Renal pelvis (tissue), 12 donors: Measurements from ENCODE around the gene SERINC1. TPM values are rescaled to one million over a fixed set of nuclear protein-coding genes. Genes with fewer than 3 reads are reported as not detected.
"Not testable (repeated sequence)": the region's sequence is repeated elsewhere in the genome, so short reads cannot be mapped to it uniquely, and the experiment has no call there.

Experiments
- DNase-seq: peaks from one replicate; pipeline ENCODE4 v3.0.0-alpha.2; 2013
- long read RNA-seq, 16 experiments: transcript quantifications; one replicate each; lab custom pipeline, GENCODE V29; 2026
- polyA plus RNA-seq, 3 donors: library from polyadenylated mRNA; unstranded; fragments of 120-200 nt; gene quantifications; one replicate each; pipeline ENCODE4 v1.2.1, GENCODE V29; 2013; ENCODE audit not compliant: insufficient read length in 3 of 3

Gene SERINC1
- polyA plus RNA-seq: 100 to 1,000 TPM; 171 to 212 (median 182) TPM
- long read RNA-seq, donor 1, transcript SERINC1-201 (10 exons, 3,137 nt): major isoform, 49 of 59 reads
- long read RNA-seq, donor 1, partial matches to known transcripts: 10 of 59 reads
- long read RNA-seq, donor 1, other reads (novel, unspliced or antisense): 0 of 59 reads
- long read RNA-seq, donor 2, transcript SERINC1-201 (10 exons, 3,137 nt): major isoform, 48 of 67 reads
- long read RNA-seq, donor 2, partial matches to known transcripts: 19 of 67 reads
- long read RNA-seq, donor 2, other reads (novel, unspliced or antisense): 0 of 67 reads
- long read RNA-seq, donor 3, transcript SERINC1-201 (10 exons, 3,137 nt): major isoform, 45 of 56 reads
- long read RNA-seq, donor 3, partial matches to known transcripts: 11 of 56 reads
- long read RNA-seq, donor 3, other reads (novel, unspliced or antisense): 0 of 56 reads
- long read RNA-seq, donor 4, transcript SERINC1-201 (10 exons, 3,137 nt): major isoform, 41 of 53 reads
- long read RNA-seq, donor 4, partial matches to known transcripts: 12 of 53 reads
- long read RNA-seq, donor 4, other reads (novel, unspliced or antisense): 0 of 53 reads
- long read RNA-seq, donor 5, transcript SERINC1-201 (10 exons, 3,137 nt): major isoform, 20 of 41 reads
- long read RNA-seq, donor 5, partial matches to known transcripts: 21 of 41 reads
- long read RNA-seq, donor 5, other reads (novel, unspliced or antisense): 0 of 41 reads
- long read RNA-seq, donor 6, transcript SERINC1-201 (10 exons, 3,137 nt): major isoform, 50 of 68 reads
- long read RNA-seq, donor 6, partial matches to known transcripts: 18 of 68 reads
- long read RNA-seq, donor 6, other reads (novel, unspliced or antisense): 0 of 68 reads
- long read RNA-seq, donor 7, transcript SERINC1-201 (10 exons, 3,137 nt): major isoform, 59 of 88 reads
- long read RNA-seq, donor 7, partial matches to known transcripts: 29 of 88 reads
- long read RNA-seq, donor 7, other reads (novel, unspliced or antisense): 0 of 88 reads
- long read RNA-seq, donor 8, transcript SERINC1-201 (10 exons, 3,137 nt): major isoform, 34 of 79 reads
- long read RNA-seq, donor 8, partial matches to known transcripts: 45 of 79 reads
- long read RNA-seq, donor 8, other reads (novel, unspliced or antisense): 0 of 79 reads
- long read RNA-seq, donor 9, transcript SERINC1-201 (10 exons, 3,137 nt): major isoform, 67 of 95 reads
- long read RNA-seq, donor 9, partial matches to known transcripts: 28 of 95 reads
- long read RNA-seq, donor 9, other reads (novel, unspliced or antisense): 0 of 95 reads
- long read RNA-seq, donor 10, transcript SERINC1-201 (10 exons, 3,137 nt): major isoform, 28 of 52 reads
- long read RNA-seq, donor 10, partial matches to known transcripts: 24 of 52 reads
- long read RNA-seq, donor 10, other reads (novel, unspliced or antisense): 0 of 52 reads
- long read RNA-seq, donor 11, transcript SERINC1-201 (10 exons, 3,137 nt): major isoform, 28 of 35 reads
- long read RNA-seq, donor 11, partial matches to known transcripts: 7 of 35 reads
- long read RNA-seq, donor 11, other reads (novel, unspliced or antisense): 0 of 35 reads
- long read RNA-seq, donor 12, transcript SERINC1-201 (10 exons, 3,137 nt): major isoform, 73 of 99 reads
- long read RNA-seq, donor 12, partial matches to known transcripts: 26 of 99 reads
- long read RNA-seq, donor 12, other reads (novel, unspliced or antisense): 0 of 99 reads
- long read RNA-seq, donor 13, transcript SERINC1-201 (10 exons, 3,137 nt): major isoform, 13 of 22 reads
- long read RNA-seq, donor 13, partial matches to known transcripts: 9 of 22 reads
- long read RNA-seq, donor 13, other reads (novel, unspliced or antisense): 0 of 22 reads
- long read RNA-seq, donor 14, transcript SERINC1-201 (10 exons, 3,137 nt): major isoform, 75 of 104 reads
- long read RNA-seq, donor 14, partial matches to known transcripts: 29 of 104 reads
- long read RNA-seq, donor 14, other reads (novel, unspliced or antisense): 0 of 104 reads
- long read RNA-seq, donor 15, transcript SERINC1-201 (10 exons, 3,137 nt): major isoform, 70 of 94 reads
- long read RNA-seq, donor 15, partial matches to known transcripts: 24 of 94 reads
- long read RNA-seq, donor 15, other reads (novel, unspliced or antisense): 0 of 94 reads
- long read RNA-seq, donor 16, transcript SERINC1-201 (10 exons, 3,137 nt): major isoform, 47 of 70 reads
- long read RNA-seq, donor 16, partial matches to known transcripts: 23 of 70 reads
- long read RNA-seq, donor 16, other reads (novel, unspliced or antisense): 0 of 70 reads

DNA sequence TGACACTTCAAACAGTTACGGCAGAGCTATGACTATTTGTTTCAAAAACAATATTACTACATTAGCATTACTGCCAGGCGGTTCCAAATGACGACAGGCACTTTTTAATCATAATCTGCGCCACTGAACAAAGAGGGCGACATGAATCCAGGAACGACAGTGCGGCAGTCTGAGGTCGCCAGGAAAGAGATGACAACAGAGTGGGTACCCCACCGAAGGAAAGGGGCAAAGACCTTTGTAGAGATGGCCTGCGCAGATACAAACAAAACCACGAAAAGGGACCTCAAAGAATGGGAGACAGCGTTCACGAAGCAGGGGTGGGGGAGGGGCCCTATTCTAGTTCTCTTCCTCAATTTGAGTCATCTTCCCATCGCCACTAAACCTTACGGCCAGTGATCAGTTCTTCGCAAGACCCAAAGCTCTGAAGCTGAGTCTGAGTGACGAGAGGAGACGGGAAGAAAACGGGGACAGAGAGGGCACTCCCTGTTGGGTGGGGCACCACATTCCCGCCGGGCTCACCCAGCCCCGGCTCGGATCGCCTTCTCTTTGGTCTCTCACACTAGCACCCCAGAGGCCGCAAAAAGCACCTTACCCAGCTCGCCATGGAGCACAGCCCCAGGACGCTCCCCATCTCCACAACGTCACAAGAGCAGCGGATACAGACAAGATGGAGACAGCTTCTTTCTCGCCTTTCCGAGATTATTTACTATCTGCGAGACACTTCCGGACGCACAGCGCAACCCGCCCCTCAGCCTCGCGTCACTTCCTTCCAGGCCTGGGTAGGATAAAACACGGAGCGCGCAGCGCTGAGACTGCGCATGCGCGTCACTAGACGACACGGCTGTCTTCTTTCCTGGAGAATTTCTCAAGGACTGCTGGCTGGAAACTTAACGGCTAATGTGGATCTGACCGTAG lies at the start of gene SERINC1:
Gene SERINC1, minus strand, starts transcription at position 701 of the 915 bp plus-strand sequence. Its CDS starts 70 bp downstream, at position 631.
- peak; percentile 96 for DNase-seq

DNA sequence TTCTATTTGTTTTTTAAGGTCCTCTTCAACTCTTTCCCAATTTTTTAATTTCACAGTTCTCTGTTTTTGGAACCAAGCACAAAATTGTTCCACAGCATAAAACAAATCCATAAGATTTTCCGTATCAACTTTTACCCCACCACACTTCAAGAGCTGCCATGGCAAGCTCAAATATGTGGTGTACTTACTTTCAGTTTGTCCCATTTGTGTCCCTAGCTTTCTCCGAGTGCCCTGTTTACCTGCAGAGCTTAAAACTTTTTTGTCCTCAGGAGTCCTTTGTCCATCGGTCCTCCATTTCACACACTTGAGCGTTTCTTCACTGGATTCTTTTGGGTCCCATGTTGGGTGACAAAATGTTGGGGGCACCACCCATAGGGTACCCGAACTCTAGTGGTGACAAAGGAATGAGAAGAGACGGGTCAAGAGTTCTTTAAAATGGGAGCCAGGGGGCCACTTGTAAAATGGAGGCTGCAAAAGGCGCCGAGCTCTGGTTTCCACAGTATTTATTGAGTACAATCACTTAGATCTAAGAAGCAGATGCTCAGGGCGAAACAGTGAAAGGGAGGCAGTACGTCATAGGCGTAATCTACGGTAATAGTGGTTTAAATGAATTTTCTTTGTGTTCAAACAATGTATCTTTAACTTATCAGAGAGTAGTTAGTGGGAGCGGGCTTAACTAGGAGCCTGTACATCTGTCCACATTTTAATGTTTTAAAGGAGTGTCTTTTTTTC lies 39.8 kb upstream of the SERINC1 start:
- DNase-seq: no peak

DNA sequence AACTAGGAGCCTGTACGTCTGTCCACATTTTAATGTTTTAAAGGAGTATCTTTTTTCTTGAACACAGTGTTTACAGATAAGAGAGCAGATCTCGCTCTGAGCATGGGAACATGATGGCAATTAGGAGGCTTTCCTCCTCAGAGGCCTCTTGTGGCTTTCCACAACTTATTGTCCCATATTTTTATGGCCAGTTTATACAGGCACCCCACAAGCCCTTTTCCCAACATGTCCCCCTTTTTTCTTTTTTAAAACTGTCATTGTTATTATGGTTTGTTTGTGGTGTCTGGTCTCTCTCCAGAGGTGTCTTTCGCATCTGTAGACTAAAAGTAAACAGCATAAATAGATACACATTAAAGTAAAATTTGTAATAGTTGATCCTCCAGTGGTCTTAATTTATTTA lies 33.6 kb upstream of the SERINC1 start:
- DNase-seq: not testable (repeated sequence)

DNA sequence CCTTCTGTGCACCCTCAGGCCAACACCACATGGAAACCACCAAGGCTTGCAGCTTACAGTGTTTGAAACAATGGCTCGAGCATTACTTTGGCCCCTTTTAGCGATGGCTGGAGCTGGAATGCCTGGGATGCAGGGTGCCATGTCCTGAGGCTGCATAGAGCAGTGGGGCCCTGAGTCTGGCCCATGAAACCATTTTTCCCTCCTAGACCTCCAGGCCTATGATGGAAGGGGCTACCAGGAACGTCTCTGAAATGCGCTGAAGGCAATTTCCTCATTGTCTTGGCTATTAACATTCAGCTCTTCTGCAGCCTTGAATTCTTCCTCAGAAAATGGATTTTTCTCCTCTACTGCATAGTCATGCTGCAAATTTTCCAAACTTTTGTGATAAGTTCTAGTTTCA lies 29.9 kb upstream of the SERINC1 start:
- DNase-seq: no peak

DNA sequence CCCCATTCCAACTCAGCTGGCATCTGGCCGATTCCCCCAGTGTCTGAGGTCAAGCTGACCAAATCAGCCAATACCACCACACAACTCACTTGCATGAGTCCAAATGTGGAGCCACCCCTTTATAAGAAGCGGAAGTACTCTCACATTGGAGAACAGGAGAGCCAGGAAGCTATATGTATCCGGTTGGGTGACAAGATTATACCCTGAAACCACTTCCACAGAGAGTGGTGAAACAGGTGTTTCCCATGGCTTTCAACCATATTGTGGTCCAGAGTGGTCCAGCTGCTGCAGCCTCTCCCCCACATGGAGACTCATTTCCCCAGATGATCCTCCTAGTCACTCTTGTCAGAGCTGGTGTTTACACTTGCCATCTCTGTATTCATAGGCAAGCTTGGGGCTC lies 24.0 kb upstream of the SERINC1 start:
- DNase-seq: no peak

DNA sequence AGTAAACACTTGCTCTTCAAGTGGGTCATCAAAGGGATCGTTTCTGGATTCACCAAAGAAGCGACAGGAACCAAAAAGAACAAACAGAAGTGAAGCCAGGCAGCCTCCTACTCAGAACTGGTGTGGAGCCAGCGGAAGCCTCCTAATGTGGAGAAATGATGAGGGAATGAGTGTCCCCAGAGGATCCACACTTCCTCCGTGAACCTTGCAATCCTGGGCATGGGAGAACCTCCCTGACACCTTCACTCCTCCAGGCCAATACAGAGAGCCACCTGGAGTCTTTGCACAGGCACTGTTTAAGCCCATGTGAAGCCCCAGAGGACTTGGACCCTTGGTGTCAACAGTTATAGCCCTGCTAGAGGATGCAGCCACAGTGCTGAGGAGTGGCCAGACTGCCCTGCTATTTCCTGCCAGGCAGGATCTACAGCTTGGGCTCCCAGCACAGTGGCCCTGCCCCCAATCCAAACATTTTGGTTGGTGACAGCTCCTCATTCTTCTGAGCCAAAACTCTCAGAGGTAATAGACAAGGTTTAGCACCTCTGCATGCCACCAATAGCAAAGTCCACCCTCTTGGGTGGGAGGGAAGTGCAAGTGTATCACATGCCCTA lies 23.2 kb upstream of the SERINC1 start:
- DNase-seq: no peak

DNA sequence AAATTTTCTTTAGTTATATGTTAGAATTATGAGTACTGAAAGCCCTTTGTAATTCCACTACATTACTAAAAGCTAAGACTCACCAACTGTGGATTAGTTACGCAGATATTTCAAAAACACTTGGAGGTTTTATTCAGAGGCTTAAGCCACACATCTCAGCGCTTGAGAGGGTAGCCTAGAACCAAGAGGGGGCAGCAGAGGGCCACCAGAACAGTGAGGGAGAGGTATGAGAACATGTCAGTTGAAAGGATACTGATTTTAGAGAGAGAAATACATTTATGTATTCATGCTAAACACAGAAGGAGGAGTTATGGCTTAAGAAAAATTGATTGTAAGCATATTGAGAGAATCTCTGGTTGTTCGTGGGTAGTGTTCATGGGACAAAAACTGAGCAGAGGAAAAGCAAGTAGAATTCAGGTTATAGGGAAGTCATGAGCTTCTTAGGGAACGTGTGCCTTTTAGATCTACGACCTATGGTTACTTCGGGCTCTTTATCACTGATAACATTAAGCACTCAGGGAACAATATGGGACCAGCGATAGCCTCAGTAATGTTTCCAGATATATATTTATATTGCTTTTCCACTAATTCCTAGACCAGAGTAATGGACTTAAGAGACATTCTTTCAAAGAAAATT lies 20.4 kb upstream of the SERINC1 start:
- DNase-seq: peak; percentile 58

DNA sequence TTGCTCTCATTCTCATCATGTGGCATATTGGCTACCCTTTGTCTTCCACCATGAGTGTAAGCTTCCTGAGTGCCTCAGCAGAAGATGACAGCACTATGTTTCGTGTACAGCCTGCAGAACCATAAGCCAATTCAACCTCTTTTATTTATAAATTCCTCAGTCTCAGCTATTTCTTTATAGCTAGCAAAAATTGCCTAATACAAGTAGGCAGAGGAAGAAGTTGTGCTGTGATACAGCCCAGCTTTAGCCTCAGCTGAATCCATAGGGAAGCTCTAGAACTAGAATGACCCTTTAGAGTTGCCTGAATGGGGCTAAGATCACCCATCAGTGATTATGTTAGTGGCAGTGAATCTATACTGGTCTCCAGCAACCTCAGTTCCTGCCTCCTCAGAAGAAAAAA lies 19.0 kb upstream of the SERINC1 start:
- no peak for DNase-seq

DNA sequence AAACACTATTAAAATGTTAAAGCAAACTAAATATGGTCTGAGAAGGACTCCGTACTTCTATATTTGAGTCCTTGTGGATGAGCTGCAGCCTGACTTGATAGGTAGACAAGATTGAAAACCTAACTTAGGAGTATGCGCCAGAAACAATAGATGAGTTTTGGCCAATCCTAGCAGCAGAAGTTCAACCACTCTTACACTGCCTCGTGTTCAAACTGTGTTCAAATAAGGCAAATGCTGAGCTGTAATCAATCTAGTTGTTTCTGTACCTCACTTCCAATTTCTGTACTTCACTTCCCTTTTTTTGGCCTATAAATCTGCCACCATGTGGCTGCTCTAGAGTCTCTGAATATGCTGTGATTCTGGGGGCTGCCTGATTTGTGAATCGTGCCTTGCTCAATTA lies 13.2 kb upstream of the SERINC1 start:
- no peak for DNase-seq

DNA sequence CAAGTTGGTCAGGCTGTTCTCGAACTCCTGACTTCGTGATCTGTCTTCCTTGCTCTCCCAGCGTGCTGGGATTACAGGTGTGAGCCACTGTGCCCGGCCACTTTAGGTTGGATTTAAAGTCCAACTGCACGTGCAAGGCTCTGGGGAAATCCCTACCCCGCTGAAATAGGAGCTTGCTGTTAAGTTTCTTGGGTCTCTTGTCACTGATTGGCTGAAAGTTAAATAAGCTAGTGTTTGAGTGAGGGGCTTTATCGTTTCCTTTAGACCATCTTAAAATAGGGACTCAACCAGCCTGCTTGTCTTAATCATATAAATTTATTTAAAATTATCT lies 11.1 kb upstream of the SERINC1 start:
- DNase-seq: no peak

DNA sequence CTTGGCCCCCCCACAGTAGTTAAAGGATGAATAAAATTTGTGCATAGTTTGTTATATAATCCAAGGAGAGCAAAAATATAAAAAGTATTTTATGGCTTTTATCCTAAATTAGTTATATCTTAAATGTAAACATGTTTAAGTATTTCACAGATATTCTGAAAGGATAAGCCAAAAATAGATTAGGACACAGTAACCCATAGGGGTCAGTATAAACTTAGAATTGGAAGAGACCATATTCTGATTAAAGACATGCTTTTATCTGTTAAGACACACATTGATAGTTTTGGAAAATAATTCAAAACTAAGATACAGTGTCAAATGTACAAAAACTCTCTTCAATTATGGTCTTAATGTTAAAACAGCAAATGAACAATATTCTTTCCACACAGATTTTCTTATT lies 4.5 kb upstream of the SERINC1 start:
- no peak for DNase-seq

DNA sequence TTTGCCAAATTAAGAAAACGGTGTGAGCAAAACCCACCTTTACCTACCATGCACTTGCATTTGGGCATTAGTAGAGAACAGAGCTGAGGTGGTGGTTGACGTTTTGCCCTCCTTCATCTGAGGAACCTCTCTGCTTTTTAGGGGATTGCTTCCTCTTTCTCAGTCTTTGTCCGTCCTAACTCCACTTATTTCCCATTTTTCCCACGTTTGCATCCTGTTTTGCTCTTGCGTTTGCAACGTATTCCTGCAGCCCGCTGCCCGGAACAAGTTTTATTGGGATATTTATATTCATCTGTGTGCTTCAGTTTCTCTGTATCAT lies 374 bp upstream of the SERINC1 start:
- DNase-seq: no peak

DNA sequence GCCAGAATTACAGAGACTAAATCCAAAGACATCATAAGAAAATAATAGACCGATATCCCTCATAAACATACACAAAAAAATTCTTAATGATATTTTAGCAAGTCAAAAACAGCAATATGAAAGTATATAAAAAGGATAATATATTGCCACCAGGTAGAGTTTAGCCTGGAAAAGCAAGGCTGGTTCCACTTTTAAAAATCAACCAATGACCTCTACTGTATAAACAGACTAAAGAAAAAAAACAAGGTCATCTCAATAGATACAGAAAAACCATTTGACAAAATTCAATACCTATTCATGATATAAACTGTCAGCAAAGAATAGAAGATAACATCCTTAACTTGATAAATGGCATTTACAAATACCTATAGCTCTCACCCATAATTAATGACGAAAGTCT lies 9.7 kb downstream of the SERINC1 start:
- no peak for DNase-seq

DNA sequence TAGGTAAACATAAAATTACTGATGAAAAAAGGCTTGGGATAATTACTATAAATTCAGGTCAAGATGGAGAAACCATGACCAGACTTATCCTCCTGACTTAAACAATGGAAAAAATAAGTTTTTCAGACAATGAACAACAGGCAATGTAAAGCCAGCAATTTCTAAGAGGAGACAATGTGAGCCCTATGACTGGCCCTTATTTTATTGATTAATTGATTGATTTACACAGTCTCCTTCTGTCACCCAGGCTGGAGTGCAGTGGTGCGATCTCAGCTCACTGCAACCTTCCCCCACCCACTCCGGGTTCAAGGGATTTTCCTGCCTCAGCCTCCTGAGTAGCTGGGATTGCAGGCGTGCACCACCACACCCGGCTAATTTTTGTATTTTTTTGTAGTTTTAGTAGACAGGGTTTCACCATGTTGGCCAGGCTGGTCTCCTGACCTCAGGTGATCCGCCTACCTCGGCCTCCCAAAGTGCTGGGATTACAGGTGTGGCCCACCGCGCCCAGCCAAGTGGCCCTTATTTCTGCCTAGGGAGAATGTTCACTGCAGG lies 11.7 kb downstream of the SERINC1 start:
- DNase-seq: not testable (repeated sequence)

DNA sequence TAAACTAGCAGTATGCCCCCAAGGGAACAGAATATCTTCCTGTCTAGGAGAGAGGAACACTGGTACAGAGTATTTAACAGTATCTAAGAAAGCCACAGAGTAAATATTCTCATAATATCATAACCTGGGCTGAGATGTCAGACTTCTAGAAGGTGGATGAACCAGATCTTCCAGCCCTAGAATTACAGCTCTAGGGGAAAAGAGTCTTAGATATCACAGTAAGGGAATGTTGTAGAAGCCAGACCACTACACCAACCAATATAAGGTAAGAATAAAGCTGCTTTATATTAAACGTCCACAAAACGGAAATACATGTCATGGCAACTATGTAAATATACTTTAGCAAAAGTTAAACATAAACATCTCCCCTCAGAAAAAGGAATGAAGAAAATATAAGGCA lies 12.4 kb downstream of the SERINC1 start:
- no peak for DNase-seq

DNA sequence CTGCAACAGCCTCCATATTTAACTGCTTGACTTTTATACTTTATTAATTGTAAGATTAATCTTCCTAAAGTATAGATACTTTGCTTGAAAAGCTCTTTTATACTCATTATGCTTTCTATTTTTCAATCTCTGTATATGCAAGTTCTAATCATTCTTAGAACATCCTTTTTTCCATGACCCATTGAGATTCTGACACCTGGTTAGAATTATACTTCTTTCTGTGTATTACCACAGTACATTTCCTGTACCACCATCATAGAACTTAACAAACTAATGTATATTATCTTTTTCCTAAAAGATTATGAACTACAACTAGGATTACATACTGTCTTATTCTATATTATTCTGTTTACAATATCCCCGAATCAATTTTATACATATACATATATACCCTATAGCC lies 13.5 kb downstream of the SERINC1 start:
- no peak for DNase-seq

DNA sequence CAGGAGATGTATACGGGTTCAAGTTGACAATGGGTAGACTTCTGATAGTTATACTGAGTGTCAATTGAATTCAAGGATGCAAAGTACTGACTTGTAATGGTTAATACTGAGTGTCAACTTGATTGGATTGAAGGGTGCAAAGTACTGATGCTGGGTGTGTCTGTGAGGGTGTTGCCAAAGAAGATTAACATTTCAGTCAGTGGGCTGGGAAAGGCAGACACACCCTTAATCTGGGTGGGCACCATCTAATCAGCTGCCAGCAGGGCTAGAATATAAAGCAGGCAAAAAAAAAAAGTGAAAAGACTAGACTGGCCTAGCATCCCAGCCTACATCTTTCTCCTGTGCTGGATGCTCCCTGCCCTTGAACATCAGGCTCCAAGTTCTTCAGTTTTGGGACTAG lies 16.5 kb downstream of the SERINC1 start:
- not testable (repeated sequence) for DNase-seq
